ENCODE measurements around the gene OPRL1.

The OPRL1 gene

GRCh38 chr20:64042054-64042781, 37.7 kb upstream of the OPRL1 start:
- no peak for DNase-seq

GRCh38 chr20:64043768-64044167, 36.1 kb upstream of the OPRL1 start:
- no peak for DNase-seq

GRCh38 chr20:64044484-64045247, 35.2 kb upstream of the OPRL1 start:
- DNase-seq = no peak

GRCh38 chr20:64045346-64046011, 34.4 kb upstream of the OPRL1 start:
- DNase-seq = no peak

- DNase-seq = no peak
These were observed 32.9 kb upstream of the OPRL1 start for GRCh38 chr20:64047046-64047389.

GRCh38 chr20:64047968-64048401, 31.9 kb upstream of the OPRL1 start:
- no peak for DNase-seq

GRCh38 chr20:64048402-64049044, 31.4 kb upstream of the OPRL1 start:
- no peak for DNase-seq

GRCh38 chr20:64049060-64049877, 30.6 kb upstream of the OPRL1 start, which contains the start of gene SOX18:
Gene SOX18, minus strand, starts transcription at chr20:64049639. Its CDS starts 123 bp downstream, at chr20:64049516.
- no peak for DNase-seq

- no peak for DNase-seq
These were observed 30.0 kb upstream of the OPRL1 start for GRCh38 chr20:64049878-64050260.

GRCh38 chr20:64050261-64051032, 29.4 kb upstream of the OPRL1 start:
- no peak for DNase-seq

GRCh38 chr20:64051033-64051452, 28.8 kb upstream of the OPRL1 start:
- no peak for DNase-seq

- no peak for DNase-seq
These were observed 28.1 kb upstream of the OPRL1 start for GRCh38 chr20:64051561-64052325.

- DNase-seq = no peak
These were observed 27.6 kb upstream of the OPRL1 start for GRCh38 chr20:64052326-64052722.

GRCh38 chr20:64052987-64053840, 26.7 kb upstream of the OPRL1 start:
- no peak for DNase-seq

- DNase-seq = no peak
These were observed 25.8 kb upstream of the OPRL1 start for GRCh38 chr20:64053841-64054661.

GRCh38 chr20:64055396-64055892, 24.4 kb upstream of the OPRL1 start:
- no peak for DNase-seq

GRCh38 chr20:64055893-64056638, 23.8 kb upstream of the OPRL1 start:
- no peak for DNase-seq

GRCh38 chr20:64056639-64056888, 23.3 kb upstream of the OPRL1 start:
- no peak for DNase-seq

All from inflammatory macrophage treated with lipopolysaccharide for 1 hour (primary cell).